ENCODE results near the gene AKAP1. TPM values are rescaled to one million over a fixed set of nuclear protein-coding genes. Genes with fewer than 3 reads are reported as not detected.

AKAP1 gene
- total RNA-seq, 4 donors from 2014 or later = 82.7 to 110 (median 104) TPM

DNA sequence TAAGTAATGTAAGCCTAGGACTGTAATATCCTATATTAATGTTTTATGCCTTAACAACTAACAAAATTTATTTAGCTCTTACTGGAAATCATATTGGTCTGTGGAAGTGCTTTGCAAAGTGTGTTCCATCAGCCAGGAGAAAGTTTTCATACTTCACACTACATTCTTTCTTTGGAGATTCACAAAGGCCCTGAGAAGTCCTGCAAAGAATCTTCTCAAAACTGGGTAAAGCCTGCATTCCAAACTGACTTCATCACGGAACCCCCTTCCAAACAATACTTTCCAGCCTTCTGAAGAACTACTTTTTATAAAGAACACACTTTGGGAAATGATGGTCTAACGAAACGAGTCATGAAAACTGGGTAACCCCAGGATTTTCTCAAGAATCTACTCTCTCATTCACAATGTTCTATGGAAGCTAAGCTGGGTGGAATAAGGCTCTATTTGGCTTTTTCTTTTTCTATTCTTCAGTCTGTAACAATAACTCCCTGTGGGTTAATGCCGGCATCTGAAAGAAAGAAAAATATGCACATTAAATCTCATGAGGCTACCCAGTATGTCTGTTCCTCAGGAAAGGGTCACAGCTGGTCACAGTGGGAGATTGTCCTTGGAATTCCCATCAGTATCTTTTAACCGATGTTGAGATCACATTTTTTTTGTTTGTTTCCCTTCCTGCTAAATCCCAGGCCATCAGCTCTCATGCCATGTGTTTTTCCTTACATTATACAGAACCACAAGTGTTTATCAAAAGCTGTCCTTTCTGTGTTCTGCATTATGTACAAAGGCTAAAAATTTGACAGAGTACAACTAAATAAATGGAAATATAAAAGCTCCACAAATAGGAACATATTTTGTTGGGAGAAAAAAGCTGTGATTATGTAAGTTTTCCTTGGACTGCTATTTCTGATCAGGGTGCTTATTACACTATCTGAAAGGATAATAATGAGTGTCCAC lies 12.8 kb upstream of the AKAP1 start:
- peaks cover 0 to 4% (median 0%) of the 10 kb centered on the region in 4 donors for H3K4me1 ChIP-seq
- no peaks in the 10 kb centered on the region for H3K27me3 ChIP-seq
- WGBS = 60% methylated on average over 5 of the region's 5 CpGs
- H3K9me3 ChIP-seq = no peaks in the 10 kb centered on the region
- TF ChIP-seq POLR2AphosphoS5 (IDR thresholded peaks at IDR 0.05) (no peak), POLR2A (IDR thresholded peaks at IDR 0.05; ENCODE audit: low read depth) (no peak), EP300 (IDR thresholded peaks at IDR 0.05) (no peak)
- TF ChIP-seq, protein P1, sequence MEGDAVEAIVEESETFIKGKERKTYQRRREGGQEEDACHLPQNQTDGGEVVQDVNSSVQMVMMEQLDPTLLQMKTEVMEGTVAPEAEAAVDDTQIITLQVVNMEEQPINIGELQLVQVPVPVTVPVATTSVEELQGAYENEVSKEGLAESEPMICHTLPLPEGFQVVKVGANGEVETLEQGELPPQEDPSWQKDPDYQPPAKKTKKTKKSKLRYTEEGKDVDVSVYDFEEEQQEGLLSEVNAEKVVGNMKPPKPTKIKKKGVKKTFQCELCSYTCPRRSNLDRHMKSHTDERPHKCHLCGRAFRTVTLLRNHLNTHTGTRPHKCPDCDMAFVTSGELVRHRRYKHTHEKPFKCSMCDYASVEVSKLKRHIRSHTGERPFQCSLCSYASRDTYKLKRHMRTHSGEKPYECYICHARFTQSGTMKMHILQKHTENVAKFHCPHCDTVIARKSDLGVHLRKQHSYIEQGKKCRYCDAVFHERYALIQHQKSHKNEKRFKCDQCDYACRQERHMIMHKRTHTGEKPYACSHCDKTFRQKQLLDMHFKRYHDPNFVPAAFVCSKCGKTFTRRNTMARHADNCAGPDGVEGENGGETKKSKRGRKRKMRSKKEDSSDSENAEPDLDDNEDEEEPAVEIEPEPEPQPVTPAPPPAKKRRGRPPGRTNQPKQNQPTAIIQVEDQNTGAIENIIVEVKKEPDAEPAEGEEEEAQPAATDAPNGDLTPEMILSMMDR (IDR thresholded peaks at IDR 0.05) = no peak
- no peak for DNase-seq (ENCODE audit: extremely low spot score)
- H3K27ac ChIP-seq (replicated peaks in 1 of 4) = no peak overlapping the region
- intact Hi-C loops (cut with DNase I) = no loop called here
- no peak overlapping the region for H3K4me3 ChIP-seq
- H3K36me3 ChIP-seq = no peaks in the 10 kb centered on the region

DNA sequence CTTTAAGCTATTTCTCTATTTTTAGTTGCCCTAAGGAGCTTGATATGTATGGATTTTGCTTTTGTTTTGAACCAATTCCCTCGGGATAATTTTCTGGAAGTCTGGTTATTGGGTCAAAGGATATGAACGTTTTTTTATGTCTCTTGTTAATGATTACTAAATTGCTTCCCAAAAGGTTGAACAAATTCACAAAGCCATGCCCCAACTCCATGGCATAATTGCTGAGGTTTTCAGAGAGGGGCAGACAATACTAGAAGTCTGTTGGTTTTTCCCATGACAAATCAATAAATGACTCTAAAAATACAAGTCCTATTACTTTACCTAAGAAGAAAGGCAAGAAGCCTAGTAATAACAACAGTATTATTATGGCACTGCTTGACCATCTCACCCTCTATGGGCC lies 11.4 kb upstream of the AKAP1 start:
- WGBS = 71% methylated on average over 2 of the region's 2 CpGs
- no peak for DNase-seq (ENCODE audit: extremely low spot score)
- intact Hi-C loops (cut with DNase I) = no loop called here
- H3K4me3 ChIP-seq = no peak overlapping the region
- no peaks in the 10 kb centered on the region for H3K9me3 ChIP-seq
- peaks cover 0 to 4% (median 0%) of the 10 kb centered on the region in 4 donors for H3K4me1 ChIP-seq
- H3K27ac ChIP-seq (replicated peaks in 1 of 4) = no peak overlapping the region
- TF ChIP-seq EP300 (IDR thresholded peaks at IDR 0.05) (no peak), POLR2A (IDR thresholded peaks at IDR 0.05; ENCODE audit: low read depth) (no peak), POLR2AphosphoS5 (IDR thresholded peaks at IDR 0.05) (no peak)
- TF ChIP-seq, protein P1 (IDR thresholded peaks at IDR 0.05) = no peak
- no peaks in the 10 kb centered on the region for H3K27me3 ChIP-seq
- no peaks in the 10 kb centered on the region for H3K36me3 ChIP-seq

DNA sequence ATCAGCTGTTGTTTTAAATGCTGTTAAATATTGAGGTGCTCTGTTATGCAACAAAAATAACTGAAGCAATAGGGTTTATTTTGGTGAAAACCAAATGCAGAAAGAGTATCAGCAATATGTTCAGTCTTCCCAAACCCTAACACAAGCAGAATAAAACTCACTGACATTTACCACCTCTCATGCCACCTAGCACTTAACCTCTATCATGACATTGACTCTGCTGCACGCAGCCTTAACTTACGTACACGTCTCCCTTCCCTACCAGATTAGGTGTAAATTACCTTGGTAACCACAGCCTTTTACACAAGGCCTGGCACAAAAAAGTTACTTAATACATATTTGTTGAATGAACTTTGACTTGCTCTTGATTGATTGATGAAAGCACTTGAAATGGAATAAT lies 9.9 kb upstream of the AKAP1 start:
- Histone ChIP-seq H3K27me3 (no peaks in the 10 kb centered on the region), H3K4me3 (no peak overlapping the region), H3K4me1 (no peaks in the 10 kb centered on the region), H3K9me3 (no peaks in the 10 kb centered on the region), H3K27ac (replicated peaks in 1 of 4) (no peak overlapping the region), H3K36me3 (no peaks in the 10 kb centered on the region)
- 91% methylated on average over 3 of the region's 3 CpGs for WGBS
- TF ChIP-seq EP300 (IDR thresholded peaks at IDR 0.05) (no peak), POLR2AphosphoS5 (IDR thresholded peaks at IDR 0.05) (no peak), POLR2A (IDR thresholded peaks at IDR 0.05; ENCODE audit: low read depth) (no peak)
- TF ChIP-seq, protein P1 (IDR thresholded peaks at IDR 0.05) = no peak
- no peak for DNase-seq (ENCODE audit: extremely low spot score)
- intact Hi-C loops (cut with DNase I) = no loop called here

DNA sequence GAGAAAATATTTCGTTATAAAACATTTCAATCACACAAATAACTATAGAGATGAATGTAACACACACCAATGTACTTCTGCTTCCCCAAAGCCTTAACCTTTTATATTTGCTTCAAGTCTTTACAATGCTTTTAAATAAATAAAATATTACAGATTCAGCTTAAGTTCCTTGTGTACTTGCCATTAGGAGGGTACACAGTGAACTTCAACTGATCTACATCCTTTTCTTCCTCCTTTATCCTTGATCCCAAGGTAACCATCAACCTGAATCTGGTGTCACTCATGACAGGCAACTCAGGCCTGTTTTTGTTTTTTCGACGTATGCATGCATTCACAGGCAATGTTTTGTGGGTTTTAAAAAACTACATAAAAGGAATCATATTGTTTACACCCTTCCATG lies 9.3 kb upstream of the AKAP1 start:
- Histone ChIP-seq H3K4me3 (no peak overlapping the region), H3K27me3 (no peaks in the 10 kb centered on the region), H3K9me3 (no peaks in the 10 kb centered on the region), H3K4me1 (no peaks in the 10 kb centered on the region), H3K36me3 (no peaks in the 10 kb centered on the region), H3K27ac (replicated peaks in 1 of 4) (no peak overlapping the region)
- DNase-seq (ENCODE audit: extremely low spot score) = no peak
- TF ChIP-seq EP300 (IDR thresholded peaks at IDR 0.05) = no peak
- TF ChIP-seq POLR2AphosphoS5 (IDR thresholded peaks at IDR 0.05) = no peak
- TF ChIP-seq, protein P1 (IDR thresholded peaks at IDR 0.05) = no peak
- no peak for TF ChIP-seq POLR2A (IDR thresholded peaks at IDR 0.05; ENCODE audit: low read depth)
- intact Hi-C loops (cut with DNase I) = no loop called here
- 90% methylated on average over 3 of the region's 3 CpGs for WGBS

Measured in esophagus muscularis mucosa (tissue), 4 donors.